NB4 (cell line): ENCODE measurements around the gene SEC61A2.
"Not testable (repeated sequence)": the region's sequence is repeated elsewhere in the genome, so short reads cannot be mapped to it uniquely, and the experiment has no call there.

Experiments used
- POLR2A ChIP-seq: IDR thresholded peaks from 2 replicates; pipeline ENCODE4 v1.6.1; 2011; ENCODE audit warnings: mild to moderate bottlenecking; ENCODE audit not compliant: insufficient read length; ENCODE audit errors: extremely low read depth
- TF ChIP-seq, protein P1 (sequence below): IDR thresholded peaks from one replicate; pipeline ENCODE4 v1.5.1; 2012; ENCODE audit warnings: low read depth, low read length

DNA sequence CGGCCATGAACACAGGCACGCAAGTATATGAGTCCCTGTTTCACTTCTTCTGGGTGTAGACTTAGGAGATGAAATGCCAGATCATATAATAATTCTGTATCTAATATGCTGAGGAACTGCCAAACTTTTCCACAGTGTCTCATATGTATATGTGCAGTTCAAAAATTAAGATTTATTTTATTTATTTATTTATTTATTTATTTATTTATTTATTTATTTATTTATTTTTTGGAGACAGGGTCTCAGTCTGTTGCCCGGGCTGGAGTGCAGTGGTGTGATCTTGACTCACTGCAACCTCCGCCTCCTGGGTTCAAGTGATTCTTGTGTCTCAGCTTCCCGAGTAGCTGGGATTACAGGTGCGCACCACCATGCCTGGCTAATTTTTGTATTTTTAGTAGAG lies 42.0 kb downstream of the SEC61A2 start:
- TF ChIP-seq, protein P1, sequence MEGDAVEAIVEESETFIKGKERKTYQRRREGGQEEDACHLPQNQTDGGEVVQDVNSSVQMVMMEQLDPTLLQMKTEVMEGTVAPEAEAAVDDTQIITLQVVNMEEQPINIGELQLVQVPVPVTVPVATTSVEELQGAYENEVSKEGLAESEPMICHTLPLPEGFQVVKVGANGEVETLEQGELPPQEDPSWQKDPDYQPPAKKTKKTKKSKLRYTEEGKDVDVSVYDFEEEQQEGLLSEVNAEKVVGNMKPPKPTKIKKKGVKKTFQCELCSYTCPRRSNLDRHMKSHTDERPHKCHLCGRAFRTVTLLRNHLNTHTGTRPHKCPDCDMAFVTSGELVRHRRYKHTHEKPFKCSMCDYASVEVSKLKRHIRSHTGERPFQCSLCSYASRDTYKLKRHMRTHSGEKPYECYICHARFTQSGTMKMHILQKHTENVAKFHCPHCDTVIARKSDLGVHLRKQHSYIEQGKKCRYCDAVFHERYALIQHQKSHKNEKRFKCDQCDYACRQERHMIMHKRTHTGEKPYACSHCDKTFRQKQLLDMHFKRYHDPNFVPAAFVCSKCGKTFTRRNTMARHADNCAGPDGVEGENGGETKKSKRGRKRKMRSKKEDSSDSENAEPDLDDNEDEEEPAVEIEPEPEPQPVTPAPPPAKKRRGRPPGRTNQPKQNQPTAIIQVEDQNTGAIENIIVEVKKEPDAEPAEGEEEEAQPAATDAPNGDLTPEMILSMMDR, result not testable (repeated sequence)
- not testable (repeated sequence) for TF ChIP-seq POLR2A
